SU-DHL-6 (cell line): ENCODE data around the gene RGL1.

Experiments used
- CTCF ChIP-seq: fragments of 200-600 bp; sonication (generic); IDR thresholded peaks from one replicate; pipeline ENCODE4 v1.5.1; 2017; ENCODE audit warnings: antibody characterized with exemption, mild to moderate bottlenecking, low read length, moderate library complexity; ENCODE audit not compliant: insufficient read depth, poor library complexity, severe bottlenecking
- EZH2phosphoT487 ChIP-seq: fragments of 200-600 bp; sonication (generic), shearing (Covaris generic); conservative IDR thresholded peaks from 2 replicates; pipeline ENCODE4 v1.6.1; 2018; ENCODE audit warnings: mild to moderate bottlenecking, antibody characterized with exemption, low read length, moderate library complexity, mixed read lengths

DNA sequence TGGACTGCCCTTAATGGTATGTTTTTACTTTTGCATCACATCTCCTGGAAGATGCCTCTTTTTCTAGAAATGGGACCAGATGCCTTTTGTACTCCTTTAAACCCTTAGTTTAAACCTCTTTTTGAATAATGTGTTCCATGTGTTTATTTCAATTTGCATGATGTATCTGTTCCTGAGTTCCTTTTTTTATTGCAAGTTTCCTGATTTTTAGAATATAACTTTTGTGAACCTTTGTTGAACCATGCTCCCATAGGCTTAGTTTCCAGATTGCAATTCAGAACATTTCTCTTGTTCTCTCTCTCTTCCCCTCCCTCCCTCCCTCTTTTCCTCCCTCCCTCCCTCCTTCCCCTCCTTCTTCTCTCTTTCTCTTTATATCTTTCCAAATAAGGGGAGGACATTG lies 81.9 kb downstream of the RGL1 start:
- TF ChIP-seq CTCF (no peak), EZH2phosphoT487 (no peak)
